22Rv1 (cell line): Measurements from ENCODE around the gene CACNB4.
"Not testable (repeated sequence)": the region's sequence is repeated elsewhere in the genome, so short reads cannot be mapped to it uniquely, and the experiment has no call there.

Experiments
- H3K27ac ChIP-seq: fragments of 450-650 bp; 2 replicates; pipeline ENCODE4 v1.5.1; 2017
- ZFX ChIP-seq: fragments of 450-650 bp; IDR thresholded peaks from 2 replicates; pipeline ENCODE4 v1.6.1; 2017; ENCODE audit warnings: antibody characterized with exemption, borderline replicate concordance
- TF ChIP-seq, protein P1 (sequence below): fragments of 450-650 bp; IDR thresholded peaks from 2 replicates; pipeline ENCODE4 v1.5.1; 2017; ENCODE audit warnings: mild to moderate bottlenecking

The CACNB4 gene

DNA sequence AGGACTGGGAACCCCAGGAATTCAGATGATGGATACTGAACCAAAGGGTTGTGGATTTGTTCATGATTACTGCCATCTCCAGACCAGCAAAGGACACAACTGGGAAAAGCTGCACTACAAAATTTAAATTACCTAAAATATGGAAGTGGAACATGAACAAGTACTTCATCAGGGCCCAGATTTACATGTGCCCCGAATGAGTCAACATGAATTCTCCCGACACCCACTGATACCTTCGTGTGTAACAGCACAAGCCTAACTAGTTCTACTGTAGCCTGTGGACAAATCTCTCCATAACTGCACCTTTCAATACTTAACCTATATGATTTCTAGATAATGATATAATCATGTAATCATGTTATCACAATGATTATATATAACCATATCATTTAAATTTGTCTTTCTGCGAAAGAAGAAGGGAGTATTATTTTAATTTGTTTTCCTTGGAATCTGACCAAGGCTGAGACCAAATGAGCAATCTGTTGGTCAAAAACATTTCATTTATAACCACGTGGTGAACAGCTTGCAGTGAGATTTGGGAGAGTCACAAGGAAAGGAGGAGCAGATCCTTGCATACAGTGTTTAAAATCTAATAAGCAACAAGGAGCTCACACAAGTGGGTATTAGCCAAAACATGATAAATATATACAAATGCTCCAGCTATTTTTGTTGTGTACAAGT lies 70.5 kb downstream of the CACNB4 start:
- no peak overlapping the region for H3K27ac ChIP-seq
- TF ChIP-seq, protein P1, sequence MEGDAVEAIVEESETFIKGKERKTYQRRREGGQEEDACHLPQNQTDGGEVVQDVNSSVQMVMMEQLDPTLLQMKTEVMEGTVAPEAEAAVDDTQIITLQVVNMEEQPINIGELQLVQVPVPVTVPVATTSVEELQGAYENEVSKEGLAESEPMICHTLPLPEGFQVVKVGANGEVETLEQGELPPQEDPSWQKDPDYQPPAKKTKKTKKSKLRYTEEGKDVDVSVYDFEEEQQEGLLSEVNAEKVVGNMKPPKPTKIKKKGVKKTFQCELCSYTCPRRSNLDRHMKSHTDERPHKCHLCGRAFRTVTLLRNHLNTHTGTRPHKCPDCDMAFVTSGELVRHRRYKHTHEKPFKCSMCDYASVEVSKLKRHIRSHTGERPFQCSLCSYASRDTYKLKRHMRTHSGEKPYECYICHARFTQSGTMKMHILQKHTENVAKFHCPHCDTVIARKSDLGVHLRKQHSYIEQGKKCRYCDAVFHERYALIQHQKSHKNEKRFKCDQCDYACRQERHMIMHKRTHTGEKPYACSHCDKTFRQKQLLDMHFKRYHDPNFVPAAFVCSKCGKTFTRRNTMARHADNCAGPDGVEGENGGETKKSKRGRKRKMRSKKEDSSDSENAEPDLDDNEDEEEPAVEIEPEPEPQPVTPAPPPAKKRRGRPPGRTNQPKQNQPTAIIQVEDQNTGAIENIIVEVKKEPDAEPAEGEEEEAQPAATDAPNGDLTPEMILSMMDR: no peak
- no peak for TF ChIP-seq ZFX

DNA sequence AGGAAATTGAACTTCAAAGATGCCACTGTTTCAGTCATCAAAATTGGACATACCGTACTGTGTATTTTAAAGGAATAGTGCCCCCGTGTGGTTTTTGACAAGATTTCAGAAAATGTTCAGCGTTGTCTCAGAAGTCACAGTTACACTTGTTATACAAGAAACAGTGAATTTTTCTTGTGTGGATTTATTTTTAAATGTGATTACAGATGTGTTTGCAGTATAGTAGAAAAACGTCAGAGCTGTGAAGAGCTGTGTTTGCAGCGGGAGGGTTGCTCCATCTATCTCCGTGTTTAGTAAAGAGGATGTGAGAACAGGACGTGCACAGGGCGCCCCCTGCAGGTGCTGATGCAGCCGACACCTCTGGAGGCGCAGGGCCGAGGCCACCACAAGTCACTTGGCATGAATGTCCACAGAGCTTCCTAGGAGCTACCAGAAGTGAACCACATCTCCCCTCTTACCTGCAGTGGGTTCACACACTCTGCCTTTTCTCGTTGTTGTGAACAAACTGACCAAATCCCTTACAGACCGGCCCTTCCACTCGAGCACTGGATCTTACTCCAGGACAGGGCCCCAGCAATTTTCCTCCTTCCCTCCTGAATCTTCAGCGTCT lies 73.1 kb downstream of the CACNB4 start:
- no peak overlapping the region for H3K27ac ChIP-seq
- no peak for TF ChIP-seq ZFX
- TF ChIP-seq, protein P1: peak; percentile 89

DNA sequence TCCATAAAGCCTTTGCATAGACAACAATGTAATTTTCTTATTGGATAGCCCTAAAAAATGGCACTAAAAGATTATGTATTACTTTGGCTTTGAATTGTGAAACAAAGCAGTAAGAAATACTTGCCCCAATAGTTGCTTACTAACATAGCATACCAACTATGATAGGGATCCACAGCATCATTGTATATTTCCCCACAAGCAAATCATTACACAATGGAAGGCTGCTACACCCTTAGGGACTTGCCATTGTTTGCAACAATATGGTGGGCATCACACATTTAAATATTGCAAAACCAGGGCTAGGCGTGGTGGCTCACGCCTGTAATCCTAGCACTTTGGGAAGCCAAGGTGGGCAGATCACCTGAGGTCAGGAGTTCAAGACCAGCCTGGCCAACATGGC lies 74.4 kb downstream of the CACNB4 start:
- no peak for TF ChIP-seq ZFX
- TF ChIP-seq, protein P1: no peak
- no peak overlapping the region for H3K27ac ChIP-seq

DNA sequence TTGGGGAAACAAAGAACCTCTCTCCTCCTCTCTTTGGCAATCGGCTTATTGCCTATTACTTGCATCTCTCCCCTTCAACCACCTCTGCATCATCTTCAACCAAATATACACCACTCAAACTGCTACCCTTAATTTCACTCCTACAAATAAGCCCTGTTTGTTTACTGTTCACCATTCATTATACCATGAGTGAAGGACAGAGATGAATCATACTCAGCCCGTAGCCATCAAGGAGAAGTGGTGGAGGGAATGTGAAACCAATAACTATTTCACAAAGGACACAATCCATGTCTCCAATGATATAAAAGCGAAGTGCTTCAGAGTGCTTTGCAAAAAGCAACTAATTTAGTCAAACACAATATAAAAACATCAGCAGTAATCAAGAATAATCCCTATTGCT lies 76.8 kb downstream of the CACNB4 start:
- no peak overlapping the region for H3K27ac ChIP-seq
- TF ChIP-seq ZFX: no peak
- TF ChIP-seq, protein P1: no peak

DNA sequence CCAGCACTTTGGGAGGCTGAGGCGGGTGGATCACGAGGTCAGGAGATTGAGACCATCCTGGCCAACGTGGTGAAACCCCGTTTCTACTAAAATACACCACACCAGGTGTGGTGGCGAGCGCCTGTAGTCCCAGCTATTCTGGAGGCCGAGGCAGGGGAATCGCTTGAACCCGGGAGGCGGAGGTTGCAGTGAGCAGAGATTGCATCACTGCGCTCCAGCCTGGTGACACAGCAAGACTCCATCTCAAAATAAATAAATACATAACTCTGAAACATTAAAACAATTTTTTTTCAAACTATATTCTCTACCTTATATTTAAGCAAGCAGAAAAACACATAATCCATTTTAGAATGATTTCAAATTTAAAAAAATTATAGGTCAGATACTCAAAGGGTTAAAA lies 77.8 kb downstream of the CACNB4 start:
- H3K27ac ChIP-seq: not testable (repeated sequence)

DNA sequence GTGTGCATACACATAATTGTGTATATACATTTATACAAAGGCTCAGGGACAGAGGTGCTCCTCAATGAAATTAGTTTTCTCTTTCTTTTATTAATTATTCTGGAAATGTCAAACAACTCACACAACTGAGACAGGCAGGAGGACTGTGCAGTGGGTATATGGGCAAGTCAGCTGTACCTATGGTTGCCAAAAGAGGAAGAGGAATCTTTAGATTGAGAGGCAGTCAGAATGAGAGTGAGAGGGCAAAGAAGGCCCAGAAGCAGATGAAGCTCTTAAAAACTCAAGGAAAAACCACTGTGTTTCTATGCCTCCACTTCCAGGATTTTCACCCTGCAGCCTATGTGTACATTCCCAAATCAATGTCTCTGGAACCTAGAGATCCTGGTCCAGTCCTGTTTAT lies 79.1 kb downstream of the CACNB4 start:
- H3K27ac ChIP-seq: no peak overlapping the region
- TF ChIP-seq ZFX: no peak
- TF ChIP-seq, protein P1: no peak

DNA sequence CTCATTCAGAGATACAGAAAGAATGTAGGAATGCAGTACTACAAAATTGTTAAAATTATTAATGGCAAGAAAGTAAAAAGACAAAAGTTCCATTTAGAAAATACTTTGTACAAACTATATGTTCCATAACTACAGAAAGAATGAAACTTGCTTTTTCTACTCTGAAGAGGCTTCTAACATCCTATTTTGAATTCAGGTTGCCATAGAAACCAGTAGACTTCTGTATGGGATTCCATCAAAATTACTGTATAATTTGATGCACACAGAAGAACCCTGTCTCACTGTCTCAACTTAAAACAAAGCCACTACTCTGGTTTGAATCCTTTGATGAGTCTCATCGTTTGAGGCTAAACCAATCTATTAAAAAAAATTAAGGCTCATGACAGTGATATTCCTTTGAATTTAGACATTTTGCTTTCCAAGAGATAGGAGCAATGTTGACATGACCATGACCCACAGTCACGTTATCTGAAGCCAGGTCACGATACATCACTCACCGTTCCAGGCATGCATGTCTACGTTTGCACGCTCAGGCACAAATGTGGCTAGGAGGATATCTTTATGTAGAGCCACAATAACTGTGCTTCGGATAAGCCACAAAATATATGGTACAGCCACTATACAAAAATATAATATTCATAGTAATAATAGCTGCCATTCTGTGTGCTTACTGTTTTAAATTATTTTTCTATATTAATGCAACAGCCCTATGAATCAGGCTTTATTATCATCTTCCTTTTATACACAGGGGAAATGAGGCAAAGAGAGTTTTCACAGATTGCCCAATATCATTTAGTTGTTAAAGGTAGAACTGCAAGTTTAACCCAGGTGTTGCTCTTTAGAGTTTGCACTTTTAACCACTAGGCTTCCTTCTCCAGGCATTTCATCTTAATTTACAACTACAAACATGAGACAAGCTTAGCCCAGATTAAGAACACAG lies 82.4 kb downstream of the CACNB4 start:
- no peak overlapping the region for H3K27ac ChIP-seq
- no peak for TF ChIP-seq ZFX
- TF ChIP-seq, protein P1: no peak
